Adrenal gland (tissue), 19 donors: ENCODE measurements around the gene UNC5C. TPM values are rescaled to one million over a fixed set of nuclear protein-coding genes. Genes with fewer than 3 reads are reported as not detected.

Experiments used
- DNase-seq, 7 donors: peaks; one replicate each; pipeline ENCODE4 v3.0.0-alpha.2; 2019 to 2020
- H3K27ac ChIP-seq, 5 donors: fragments of 200-600 bp; sonication (generic) in 4 of 5; 1 replicate in 3 of 5; 2 replicates in 2 of 5; pipeline versions ENCODE4 v1.5.1 to v1.8.0; 2016 to 2020; ENCODE audit warnings: mild to moderate bottlenecking in 1 of 5
- H3K27me3 ChIP-seq: fragments of 200-600 bp; 2 replicates; pipeline ENCODE4 v1.8.0; 2021
- H3K36me3 ChIP-seq, 2 donors: fragments of 200-600 bp; replicated peaks in 1 of 2; 1 replicate in 1 of 2; 2 replicates in 1 of 2; pipeline versions ENCODE4 v1.5.1 to v1.8.0; 2018 to 2022
- H3K4me1 ChIP-seq, 2 donors: fragments of 200-600 bp; replicated peaks in 1 of 2; 1 replicate in 1 of 2; 2 replicates in 1 of 2; pipeline versions ENCODE4 v1.5.1 to v1.8.0; 2018 to 2021
- H3K4me3 ChIP-seq, 4 donors: fragments of 200-600 bp; sonication (generic) in 3 of 4; one replicate each; pipeline ENCODE4 v1.5.1; 2016 to 2018
- H3K9me3 ChIP-seq, 3 donors: fragments of 200-600 bp; sonication (generic) in 1 of 3; replicated peaks in 1 of 3; 1 replicate in 2 of 3; 2 replicates in 1 of 3; pipeline versions ENCODE4 v1.5.1 to v1.8.0; 2016 to 2021
- POLR2A ChIP-seq, 2 donors: fragments of 450-650 bp; IDR thresholded peaks; one replicate each; pipeline ENCODE4 v1.6.1; 2017; ENCODE audit warnings: antibody characterized with exemption in 2 of 2, mild to moderate bottlenecking in 2 of 2, moderate library complexity in 1 of 2
- WGBS, 4 donors: extraction: QIAGEN DNeasy Blood & Tissue Kit in 2 of 4; methylation state at CpG; one replicate each; pipeline versions ENCODE4 v1.1.5 to v1.1.7; 2013 to 2017; 5-methylcytosine and 5-hydroxymethylcytosine counted together
- intact Hi-C, 2 donors: fragments of 100-400 bp; cut with DNase I; formaldehyde crosslinking; loops; one replicate each; pipeline versions ENCODE4 v1.14.1 to v1.15.0; 2022 to 2023
- long read RNA-seq, 10 donors: library from polyadenylated mRNA in 3 of 10; unstranded in 2 of 10; stranded (forward) in 1 of 10; transcript quantifications; one replicate each; pipeline ENCODE4 v2.0.0 and lab custom pipeline, GENCODE V29; 2021 to 2026
- polyA plus RNA-seq, 3 donors: library from polyadenylated mRNA; stranded (reverse); fragments of 200-250 nt in 2 of 3; fragments of 350-450 nt in 1 of 3; fragmentation: Illumina TruSeq in 1 of 3; extraction: RNeasy Lipid Tissue Mini Kit (QIAGEN cat#74804) in 1 of 3; gene quantifications; one replicate each; pipeline ENCODE4 v1.2.3, GENCODE V29; 2013 to 2014
- total RNA-seq, 9 donors: library from RNA; depleted of rRNA in 4 of 9; stranded (reverse); fragments of >200 nt in 4 of 9; fragments of 120-200 nt in 1 of 9; fragmentation: NEBNext Ultra II Directional in 1 of 9; extraction: Animal tissue kit (Norgen Biotek cat#: 25700) in 1 of 9; gene quantifications; one replicate each; pipeline versions ENCODE4 v1.1.0 to v1.2.4, GENCODE V29; 2013 to 2023
- TF ChIP-seq, protein P1 (sequence below), 6 experiments: fragments of 450-650 bp in 4 of 6; fragments of 200-600 bp in 2 of 6; sonication (generic) in 1 of 6; IDR thresholded peaks; 1 replicate in 5 of 6; 2 replicates in 1 of 6; pipeline versions ENCODE4 v1.5.1 to v1.8.0; 2016 to 2021; ENCODE audit warnings: antibody characterized with exemption in 6 of 6, mild to moderate bottlenecking in 2 of 6, moderate library complexity in 1 of 6
- donor health status: healthy with polysubstance abuse.
- donor health status: Bipolar disorder and iron deficiency.
- donor health status: DM: yes; HTN: yes; CAD: no.
- donor health status: DM: no; HTN: no; CAD: no.
- donor health status: DM: no; HTN: no; CAD: no.
- donor health status: DM: yes; HTN: yes; CAD: no.

UNC5C gene
- total RNA-seq, result 10 to 100 TPM; 10.9 to 33.5 (median 29.6) TPM
- polyA plus RNA-seq, result 1 to 10 TPM; 4.7 to 9.6 (median 5.0) TPM
- long read RNA-seq, donor 1, result 0 reads
- long read RNA-seq, donor 2, result 0 reads
- long read RNA-seq, donor 3, result 0 reads
- long read RNA-seq, donor 4, partial matches to known transcripts, result 0 of 5 reads
- long read RNA-seq, donor 4, other reads (novel, unspliced or antisense), result 5 of 5 reads
- long read RNA-seq, donor 5, partial matches to known transcripts, result 1 of 3 reads
- long read RNA-seq, donor 5, other reads (novel, unspliced or antisense), result 2 of 3 reads
- long read RNA-seq, donor 6, full-length matches to known transcripts, result 2 of 13 reads
- long read RNA-seq, donor 6, partial matches to known transcripts, result 1 of 13 reads
- long read RNA-seq, donor 6, other reads (novel, unspliced or antisense), result 10 of 13 reads
- long read RNA-seq, donor 7, result 0 reads
- long read RNA-seq, donor 8, result 0 reads
- long read RNA-seq, donor 9, result 0 reads
- long read RNA-seq, donor 10, result 0 reads

- intact Hi-C loops, result loop anchor here in 1 of 2 donors (10.0 kb wide), 1 partner anchor 364 kb away; no protein-coding TSS in a partner anchor
- peak; percentile 84 to 94 (median 89) for DNase-seq
- Histone ChIP-seq H3K36me3 (no peaks in the 10 kb centered on the region), H3K9me3 (no peaks in the 10 kb centered on the region), H3K4me1 (peaks cover 4 to 7% of the 10 kb centered on the region in 2 donors), H3K27ac (peak within 1 kb of the TSS; percentile 43 to 93 (median 87)), H3K27me3 (no peaks in the 10 kb centered on the region), H3K4me3 (peak within 1 kb of the TSS; percentile 36 to 67 (median 63))
- 0 to 1% (median 0%) methylated on average over 24 to 37 of the region's 37 CpGs for WGBS, 4 donors
- TF ChIP-seq POLR2A (IDR thresholded peaks at IDR 0.05), result peak; percentile 75 to 92
- TF ChIP-seq, protein P1, sequence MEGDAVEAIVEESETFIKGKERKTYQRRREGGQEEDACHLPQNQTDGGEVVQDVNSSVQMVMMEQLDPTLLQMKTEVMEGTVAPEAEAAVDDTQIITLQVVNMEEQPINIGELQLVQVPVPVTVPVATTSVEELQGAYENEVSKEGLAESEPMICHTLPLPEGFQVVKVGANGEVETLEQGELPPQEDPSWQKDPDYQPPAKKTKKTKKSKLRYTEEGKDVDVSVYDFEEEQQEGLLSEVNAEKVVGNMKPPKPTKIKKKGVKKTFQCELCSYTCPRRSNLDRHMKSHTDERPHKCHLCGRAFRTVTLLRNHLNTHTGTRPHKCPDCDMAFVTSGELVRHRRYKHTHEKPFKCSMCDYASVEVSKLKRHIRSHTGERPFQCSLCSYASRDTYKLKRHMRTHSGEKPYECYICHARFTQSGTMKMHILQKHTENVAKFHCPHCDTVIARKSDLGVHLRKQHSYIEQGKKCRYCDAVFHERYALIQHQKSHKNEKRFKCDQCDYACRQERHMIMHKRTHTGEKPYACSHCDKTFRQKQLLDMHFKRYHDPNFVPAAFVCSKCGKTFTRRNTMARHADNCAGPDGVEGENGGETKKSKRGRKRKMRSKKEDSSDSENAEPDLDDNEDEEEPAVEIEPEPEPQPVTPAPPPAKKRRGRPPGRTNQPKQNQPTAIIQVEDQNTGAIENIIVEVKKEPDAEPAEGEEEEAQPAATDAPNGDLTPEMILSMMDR (IDR thresholded peaks at IDR 0.05), result peak in 1 of 6 experiments; percentile 4
Measured at GRCh38 chr4:95548738-95549245, at the start of gene UNC5C. Gene UNC5C (minus strand): TSS chr4:95548973.

DNA sequence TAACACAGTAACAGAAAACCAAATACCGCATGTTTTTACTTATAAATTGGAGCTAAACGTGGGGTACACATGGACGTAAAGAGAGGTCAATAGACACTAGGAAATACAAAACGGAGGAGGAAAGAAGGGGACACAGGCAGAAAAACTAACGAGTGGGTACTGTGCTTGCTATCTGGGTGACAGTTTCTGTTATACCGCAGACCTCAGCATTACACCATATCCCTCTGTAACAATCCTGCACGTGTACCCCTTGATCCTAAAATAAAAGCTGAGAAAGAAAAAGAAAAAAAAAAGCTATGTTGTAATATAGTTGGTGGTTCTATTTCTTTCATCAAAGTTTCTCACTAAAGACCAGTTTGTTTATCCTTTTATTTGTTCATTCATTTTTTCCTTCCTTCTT lies 47.9 kb upstream of the UNC5C start:
- WGBS, 4 donors, result 80 to 93% (median 86%) methylated on average over 7 of the region's 7 CpGs
- Histone ChIP-seq H3K27me3 (no peaks in the 10 kb centered on the region), H3K4me3 (no peak overlapping the region), H3K36me3 (no peaks in the 10 kb centered on the region), H3K27ac (no peak overlapping the region), H3K9me3 (no peaks in the 10 kb centered on the region), H3K4me1 (no peaks in the 10 kb centered on the region)
- TF ChIP-seq POLR2A (IDR thresholded peaks at IDR 0.05), result no peak
- TF ChIP-seq, protein P1 (IDR thresholded peaks at IDR 0.05), result no peak
- DNase-seq, result no peak
- intact Hi-C loops, result no loop called here

DNA sequence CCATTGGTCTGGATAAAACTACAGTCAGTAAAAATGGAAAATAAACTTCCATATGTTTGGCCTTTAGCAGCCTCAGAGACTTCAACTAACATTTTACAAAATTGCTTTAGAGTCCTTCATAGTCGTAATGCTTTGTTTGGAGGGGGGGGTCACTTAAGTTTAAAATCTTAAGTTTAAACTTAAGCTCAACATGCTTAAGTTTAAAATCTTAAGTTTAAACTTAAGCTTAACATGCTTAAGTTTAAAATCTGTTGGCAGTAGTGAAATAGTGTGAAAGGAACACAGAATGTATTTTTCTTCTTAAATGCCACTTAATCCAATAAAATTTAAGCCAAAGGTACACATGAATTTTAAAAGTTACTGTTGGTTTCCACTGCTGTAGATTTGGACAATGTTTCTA lies 45.9 kb upstream of the UNC5C start:
- no peaks in the 10 kb centered on the region for H3K27me3 ChIP-seq

GRCh38 chr4:95594013-95594412 lies 45.2 kb upstream of the UNC5C start:
- H3K9me3 ChIP-seq, result no peaks in the 10 kb centered on the region
- H3K4me1 ChIP-seq, result no peaks in the 10 kb centered on the region
- intact Hi-C loops, result no loop called here
- no peak for TF ChIP-seq POLR2A (IDR thresholded peaks at IDR 0.05)
- TF ChIP-seq, protein P1 (IDR thresholded peaks at IDR 0.05), result no peak
- no peak for DNase-seq
- no peaks in the 10 kb centered on the region for H3K36me3 ChIP-seq
- no peaks in the 10 kb centered on the region for H3K27me3 ChIP-seq
- no peak overlapping the region for H3K27ac ChIP-seq
- H3K4me3 ChIP-seq, result no peak overlapping the region
- WGBS, 4 donors, result 86 to 97% (median 92%) methylated on average over 1 of the region's 1 CpG

More for the DNA sequence above, 45.9 kb upstream of the UNC5C start:
- intact Hi-C loops, result no loop called here
- TF ChIP-seq POLR2A (IDR thresholded peaks at IDR 0.05), result no peak
- TF ChIP-seq, protein P1 (IDR thresholded peaks at IDR 0.05), result no peak
- WGBS, 4 donors, result 76 to 93% (median 88%) methylated on average over 1 of the region's 1 CpG
- Histone ChIP-seq H3K4me1 (no peaks in the 10 kb centered on the region), H3K9me3 (no peaks in the 10 kb centered on the region), H3K27ac (no peak overlapping the region), H3K4me3 (no peak overlapping the region), H3K36me3 (no peaks in the 10 kb centered on the region)
- DNase-seq, result no peak
